Parathyroid adenoma (tissue), 2 donors: ENCODE data around the gene SLC27A2.
A peak's percentile ranks its signal among the peaks of the same experiment; 100 is the strongest.
"Not testable (repeated sequence)": the region's sequence is repeated elsewhere in the genome, so short reads cannot be mapped to it uniquely, and the experiment has no call there.

Experiments
- H2AFZ ChIP-seq: fragments of 300-600 bp; sonication (generic); one replicate; pipeline ENCODE4 v1.7.0; 2017; ENCODE audit warnings: antibody characterized with exemption, mild to moderate bottlenecking
- H3K27ac ChIP-seq: fragments of 300-600 bp; sonication (generic); one replicate; pipeline ENCODE4 v1.7.0; 2017
- H3K27me3 ChIP-seq: fragments of 300-600 bp; sonication (generic); one replicate; pipeline ENCODE4 v1.7.0; 2017; ENCODE audit warnings: low read length; ENCODE audit not compliant: control insufficient read depth, insufficient read depth
- H3K36me3 ChIP-seq: fragments of 300-600 bp; sonication (generic); one replicate; pipeline ENCODE4 v1.7.0; 2017; ENCODE audit warnings: low read length; ENCODE audit not compliant: control insufficient read depth, insufficient read depth
- H3K4me1 ChIP-seq: fragments of 300-600 bp; sonication (generic); one replicate; pipeline ENCODE4 v1.7.0; 2017; ENCODE audit warnings: control low read depth
- H3K4me2 ChIP-seq: fragments of 300-600 bp; sonication (generic); one replicate; pipeline ENCODE4 v1.7.0; 2017; ENCODE audit warnings: low read length
- H3K4me3 ChIP-seq: fragments of 300-600 bp; sonication (generic); one replicate; pipeline ENCODE4 v1.7.0; 2017; ENCODE audit warnings: low read depth, low read length
- H3K79me2 ChIP-seq: fragments of 300-600 bp; sonication (generic); one replicate; pipeline ENCODE4 v1.7.0; 2017; ENCODE audit warnings: control low read depth
- H3K9ac ChIP-seq: fragments of 300-600 bp; sonication (generic); one replicate; pipeline ENCODE4 v1.7.0; 2017; ENCODE audit warnings: mild to moderate bottlenecking
- H3K9me3 ChIP-seq: fragments of 300-600 bp; sonication (generic); one replicate; pipeline ENCODE4 v1.7.0; 2017; ENCODE audit warnings: low read length; ENCODE audit not compliant: control insufficient read depth
- TF ChIP-seq, protein P1 (sequence below): fragments of 300-600 bp; sonication (generic); IDR thresholded peaks from one replicate; pipeline ENCODE4 v1.7.0; 2017; ENCODE audit warnings: antibody characterized with exemption, mild to moderate bottlenecking
- donor health status: primary hyperparathyroidism.

Gene SLC27A2

DNA sequence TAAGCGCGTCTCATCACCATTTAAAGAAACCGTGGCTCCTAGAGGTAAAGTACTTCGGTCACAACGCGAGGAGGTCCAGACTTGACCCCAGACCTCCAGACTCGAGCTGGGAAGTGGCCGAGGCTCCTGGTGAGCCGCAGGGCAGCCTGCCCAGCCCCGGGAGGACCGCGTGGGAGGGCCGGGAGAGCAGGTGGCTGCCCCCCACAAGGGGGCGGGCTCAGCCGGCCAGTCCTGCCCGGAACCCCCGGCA, at the start of gene SLC27A2:
Gene SLC27A2, plus strand, starts transcription at position 228 of the 250 bp plus-strand sequence. CDS start 232 bp downstream, outside the sequence.
- Histone ChIP-seq H3K9ac (no peak within 1 kb of the TSS), H3K9me3 (no peaks in the 10 kb centered on the region), H3K27ac (no peak within 1 kb of the TSS), H3K4me3 (peak within 1 kb of the TSS; percentile 44), H3K4me1 (no peaks in the 10 kb centered on the region), H3K4me2 (peak within 1 kb of the TSS; percentile 80), H3K36me3 (no peaks in the 10 kb centered on the region), H2AFZ (peak within 1 kb of the TSS; percentile 78), H3K79me2 (no peaks in the 10 kb centered on the region), H3K27me3 (no peaks in the 10 kb centered on the region)
- TF ChIP-seq, protein P1, sequence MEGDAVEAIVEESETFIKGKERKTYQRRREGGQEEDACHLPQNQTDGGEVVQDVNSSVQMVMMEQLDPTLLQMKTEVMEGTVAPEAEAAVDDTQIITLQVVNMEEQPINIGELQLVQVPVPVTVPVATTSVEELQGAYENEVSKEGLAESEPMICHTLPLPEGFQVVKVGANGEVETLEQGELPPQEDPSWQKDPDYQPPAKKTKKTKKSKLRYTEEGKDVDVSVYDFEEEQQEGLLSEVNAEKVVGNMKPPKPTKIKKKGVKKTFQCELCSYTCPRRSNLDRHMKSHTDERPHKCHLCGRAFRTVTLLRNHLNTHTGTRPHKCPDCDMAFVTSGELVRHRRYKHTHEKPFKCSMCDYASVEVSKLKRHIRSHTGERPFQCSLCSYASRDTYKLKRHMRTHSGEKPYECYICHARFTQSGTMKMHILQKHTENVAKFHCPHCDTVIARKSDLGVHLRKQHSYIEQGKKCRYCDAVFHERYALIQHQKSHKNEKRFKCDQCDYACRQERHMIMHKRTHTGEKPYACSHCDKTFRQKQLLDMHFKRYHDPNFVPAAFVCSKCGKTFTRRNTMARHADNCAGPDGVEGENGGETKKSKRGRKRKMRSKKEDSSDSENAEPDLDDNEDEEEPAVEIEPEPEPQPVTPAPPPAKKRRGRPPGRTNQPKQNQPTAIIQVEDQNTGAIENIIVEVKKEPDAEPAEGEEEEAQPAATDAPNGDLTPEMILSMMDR: peak; percentile 15

DNA sequence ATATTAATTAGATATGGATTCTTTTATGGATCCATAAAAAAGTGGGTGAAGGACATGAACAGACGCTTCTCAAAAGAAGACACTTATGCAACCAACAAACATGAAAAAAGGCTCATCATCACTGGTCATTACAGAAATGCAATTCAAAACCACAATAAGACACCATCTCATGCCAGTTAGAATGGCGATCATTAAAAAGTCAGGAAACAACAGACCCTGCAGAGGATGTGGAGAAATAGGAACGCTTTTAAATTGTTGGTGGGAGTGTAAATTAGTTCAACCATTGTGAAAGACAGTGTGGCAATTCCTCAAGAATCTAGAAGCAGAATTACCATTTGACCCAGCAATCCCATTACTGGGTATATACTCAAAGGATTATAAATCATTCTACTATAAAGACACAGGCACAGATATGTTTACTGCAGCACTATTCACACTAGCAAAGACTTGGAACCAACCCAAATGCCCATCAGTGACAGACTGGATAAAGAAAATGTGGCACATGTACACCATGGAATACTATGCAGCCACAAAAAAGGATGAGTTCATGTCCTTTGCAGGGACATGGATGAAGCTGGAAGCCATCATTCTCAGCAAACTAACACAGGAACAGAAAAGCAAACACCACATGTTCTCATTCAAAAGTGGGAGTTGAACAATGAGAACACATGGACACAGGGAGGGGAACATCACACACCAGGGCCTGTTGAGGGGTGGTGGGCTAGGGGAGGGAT, 49.6 kb upstream of the SLC27A2 start:
- H3K27me3 ChIP-seq, H3K9me3 ChIP-seq, H3K79me2 ChIP-seq, H3K4me3 ChIP-seq, H3K36me3 ChIP-seq, H3K9ac ChIP-seq, H2AFZ ChIP-seq, H3K4me1 ChIP-seq, H3K4me2 ChIP-seq, H3K27ac ChIP-seq: not testable (repeated sequence)

DNA sequence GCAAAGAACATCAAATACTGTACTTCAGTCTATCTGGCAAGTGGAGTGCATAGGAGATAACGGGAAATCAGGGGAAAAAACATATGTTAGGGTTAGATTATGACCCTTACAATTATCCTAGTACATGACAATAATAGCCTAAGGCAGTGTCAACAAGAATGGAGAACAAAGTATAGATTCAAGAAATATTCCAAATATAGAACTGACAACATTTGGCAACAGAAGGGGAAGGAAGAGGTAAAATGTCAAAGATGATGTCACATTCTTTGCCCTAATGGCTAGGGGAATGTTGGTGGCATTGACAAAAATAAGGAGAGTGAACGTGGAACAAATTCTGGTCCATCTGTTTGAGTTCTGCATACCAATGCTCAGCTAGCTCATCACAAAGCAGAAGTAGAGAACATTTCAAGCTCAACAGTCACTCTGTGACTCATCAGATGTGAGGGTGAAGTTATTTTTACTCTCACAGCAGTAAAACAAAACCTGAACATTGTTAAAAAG, 47.4 kb upstream of the SLC27A2 start:
- Histone ChIP-seq H3K4me2 (no peak overlapping the region), H3K27ac (no peak overlapping the region), H3K79me2 (no peaks in the 10 kb centered on the region), H3K27me3 (no peaks in the 10 kb centered on the region), H3K4me3 (no peak overlapping the region), H3K4me1 (no peaks in the 10 kb centered on the region), H3K9ac (no peak overlapping the region), H3K9me3 (no peaks in the 10 kb centered on the region), H3K36me3 (no peaks in the 10 kb centered on the region), H2AFZ (no peak overlapping the region)
- TF ChIP-seq, protein P1: no peak

DNA sequence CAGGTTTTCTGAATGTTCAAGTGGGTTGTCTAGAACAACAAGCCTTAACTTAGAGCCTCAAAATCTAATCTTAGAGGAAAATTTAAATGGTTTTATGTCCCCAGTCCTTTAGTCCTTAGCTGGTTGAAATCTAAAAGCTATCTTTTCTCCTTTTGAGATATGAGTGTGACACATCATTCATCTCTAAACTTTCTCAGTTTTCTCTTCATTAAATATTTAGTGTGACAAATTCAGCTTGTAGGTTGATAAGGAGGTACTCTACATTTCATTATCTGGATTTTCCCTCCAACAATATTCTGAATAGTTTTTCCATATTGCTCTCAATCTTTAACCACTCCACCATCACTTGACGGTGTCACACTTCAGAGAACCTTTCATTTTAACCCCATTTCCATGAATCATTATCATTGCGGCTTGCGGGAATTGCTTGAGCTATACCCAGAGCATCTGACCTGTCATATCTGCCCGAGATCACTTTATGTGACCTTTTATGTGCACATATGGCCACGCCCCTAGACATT, 46.9 kb upstream of the SLC27A2 start:
- no peak overlapping the region for H3K27ac ChIP-seq
- no peaks in the 10 kb centered on the region for H3K36me3 ChIP-seq
- H3K9me3 ChIP-seq: no peaks in the 10 kb centered on the region
- H3K27me3 ChIP-seq: no peaks in the 10 kb centered on the region
- no peak overlapping the region for H3K4me2 ChIP-seq
- H3K4me3 ChIP-seq: no peak overlapping the region
- H3K79me2 ChIP-seq: no peaks in the 10 kb centered on the region
- no peak overlapping the region for H2AFZ ChIP-seq
- TF ChIP-seq, protein P1: no peak
- no peak overlapping the region for H3K9ac ChIP-seq
- no peaks in the 10 kb centered on the region for H3K4me1 ChIP-seq

DNA sequence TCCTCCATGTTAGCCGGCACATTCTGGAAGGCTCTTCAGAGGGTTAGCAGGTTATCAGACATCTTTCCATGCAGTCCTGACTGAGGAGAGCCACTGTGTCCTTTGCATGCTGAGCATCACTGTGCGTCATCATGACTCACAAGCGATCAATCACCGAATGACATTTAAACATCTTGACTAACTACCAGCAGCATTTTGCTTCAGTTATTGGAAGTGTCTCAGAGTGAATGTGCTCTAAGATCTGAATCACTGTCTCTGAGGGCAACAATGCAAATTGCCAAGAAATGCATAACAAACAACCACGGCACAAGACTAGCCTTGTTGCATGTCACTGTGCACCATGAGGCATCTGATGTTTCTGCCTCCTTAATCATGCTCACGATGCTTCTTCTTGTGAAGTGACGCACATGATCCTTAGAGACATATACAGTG, 44.6 kb upstream of the SLC27A2 start:
- TF ChIP-seq, protein P1: no peak
- Histone ChIP-seq H3K4me1 (no peaks in the 10 kb centered on the region), H3K9ac (no peak overlapping the region), H3K36me3 (no peaks in the 10 kb centered on the region), H3K4me2 (no peak overlapping the region), H2AFZ (no peak overlapping the region), H3K4me3 (no peak overlapping the region), H3K9me3 (no peaks in the 10 kb centered on the region), H3K27me3 (no peaks in the 10 kb centered on the region), H3K79me2 (no peaks in the 10 kb centered on the region), H3K27ac (no peak overlapping the region)
